GM12875 (cell line): ENCODE measurements around the gene PATJ.

Experiments used
- H3K4me3 ChIP-seq: one replicate; pipeline ENCODE4 v1.5.1; 2011; ENCODE audit warnings: low read depth, low read length, control low read depth
- TF ChIP-seq, protein P1 (sequence below): IDR thresholded peaks from 2 replicates; pipeline ENCODE4 v1.5.1; 2011; ENCODE audit warnings: low read depth, mild to moderate bottlenecking, control low read depth, inconsistent platforms, low read length, moderate library complexity, borderline replicate concordance; ENCODE audit not compliant: insufficient read depth

PATJ gene

DNA sequence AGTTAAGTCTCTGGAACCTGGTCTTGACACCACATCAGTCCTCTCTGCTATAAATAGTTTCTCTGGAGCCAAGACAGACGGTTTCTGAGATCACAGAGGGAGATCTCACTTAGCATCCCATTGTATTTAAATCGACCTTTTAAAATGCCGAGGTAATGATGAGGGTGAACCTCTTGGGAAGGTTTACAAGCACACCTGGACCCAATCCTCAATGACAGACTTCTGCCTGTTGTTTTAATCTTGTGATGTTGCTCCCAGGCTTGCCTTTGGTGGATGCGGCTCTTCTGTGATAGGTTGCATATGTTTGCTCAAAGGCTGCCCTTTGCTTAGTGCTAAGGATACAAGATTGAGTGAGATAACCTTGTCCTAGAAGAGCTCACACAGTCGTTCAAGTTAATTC lies 347.7 kb downstream of the PATJ start:
- TF ChIP-seq, protein P1, sequence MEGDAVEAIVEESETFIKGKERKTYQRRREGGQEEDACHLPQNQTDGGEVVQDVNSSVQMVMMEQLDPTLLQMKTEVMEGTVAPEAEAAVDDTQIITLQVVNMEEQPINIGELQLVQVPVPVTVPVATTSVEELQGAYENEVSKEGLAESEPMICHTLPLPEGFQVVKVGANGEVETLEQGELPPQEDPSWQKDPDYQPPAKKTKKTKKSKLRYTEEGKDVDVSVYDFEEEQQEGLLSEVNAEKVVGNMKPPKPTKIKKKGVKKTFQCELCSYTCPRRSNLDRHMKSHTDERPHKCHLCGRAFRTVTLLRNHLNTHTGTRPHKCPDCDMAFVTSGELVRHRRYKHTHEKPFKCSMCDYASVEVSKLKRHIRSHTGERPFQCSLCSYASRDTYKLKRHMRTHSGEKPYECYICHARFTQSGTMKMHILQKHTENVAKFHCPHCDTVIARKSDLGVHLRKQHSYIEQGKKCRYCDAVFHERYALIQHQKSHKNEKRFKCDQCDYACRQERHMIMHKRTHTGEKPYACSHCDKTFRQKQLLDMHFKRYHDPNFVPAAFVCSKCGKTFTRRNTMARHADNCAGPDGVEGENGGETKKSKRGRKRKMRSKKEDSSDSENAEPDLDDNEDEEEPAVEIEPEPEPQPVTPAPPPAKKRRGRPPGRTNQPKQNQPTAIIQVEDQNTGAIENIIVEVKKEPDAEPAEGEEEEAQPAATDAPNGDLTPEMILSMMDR, result no peak
- H3K4me3 ChIP-seq, result no peak overlapping the region

DNA sequence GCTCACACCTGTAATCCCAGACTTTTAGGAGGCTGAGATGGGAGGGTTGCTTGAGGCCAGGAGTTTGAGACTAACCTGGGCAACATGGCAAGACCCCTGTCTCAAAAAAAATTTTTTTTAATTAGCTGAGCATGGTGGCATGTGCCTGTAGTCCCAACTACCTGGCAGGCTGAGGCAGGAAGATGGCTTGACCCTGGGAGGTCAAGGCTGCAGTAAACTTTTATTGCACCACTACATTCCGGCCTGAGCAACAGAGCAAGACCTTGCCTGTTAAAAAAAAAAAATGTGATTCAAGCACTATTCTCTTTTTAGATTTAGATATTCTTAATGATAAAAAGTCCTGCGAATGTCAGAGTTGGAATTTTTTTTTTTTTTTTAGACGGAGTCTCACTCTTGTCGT lies 349.8 kb downstream of the PATJ start:
- TF ChIP-seq, protein P1, result no peak
- H3K4me3 ChIP-seq, result no peak overlapping the region

GRCh38 chr1:62093261-62093660 lies 351.0 kb downstream of the PATJ start:
- TF ChIP-seq, protein P1, result no peak
- H3K4me3 ChIP-seq, result no peak overlapping the region

- H3K4me3 ChIP-seq, result no peak overlapping the region
- TF ChIP-seq, protein P1, result no peak
Measured at GRCh38 chr1:62097464-62097863, 355.2 kb downstream of the PATJ start.

- no peak overlapping the region for H3K4me3 ChIP-seq
- TF ChIP-seq, protein P1, result no peak
Measured at GRCh38 chr1:62100442-62100841, 358.2 kb downstream of the PATJ start.

GRCh38 chr1:62103846-62104245 lies 361.6 kb downstream of the PATJ start:
- no peak overlapping the region for H3K4me3 ChIP-seq
- TF ChIP-seq, protein P1, result no peak

DNA sequence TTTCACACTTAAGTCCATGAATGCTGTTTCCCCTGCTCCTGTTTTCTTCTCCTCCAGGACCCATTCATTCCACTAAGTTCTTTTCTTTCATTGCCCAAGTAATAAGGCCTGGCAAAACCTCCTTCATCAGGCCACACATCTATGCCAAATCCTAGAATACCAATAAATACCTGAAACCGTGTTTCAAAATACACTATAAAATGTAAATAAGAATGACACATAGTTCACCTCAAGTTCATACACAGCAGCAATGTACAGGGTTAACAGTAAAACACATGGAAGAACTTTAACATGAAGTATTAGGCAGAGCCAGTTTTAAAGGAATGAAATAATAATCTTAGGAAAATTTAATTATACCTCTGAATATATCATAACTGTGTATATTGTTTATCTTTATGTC lies 365.6 kb downstream of the PATJ start:
- TF ChIP-seq, protein P1, result no peak
- no peak overlapping the region for H3K4me3 ChIP-seq
